GM12892 (cell line): ENCODE data around the gene RNF125. TPM values are rescaled to one million over a fixed set of nuclear protein-coding genes. Genes with fewer than 3 reads are reported as not detected.

Source experiments
- DNase-seq: peaks from one replicate; pipeline ENCODE4 v3.0.0; 2011; ENCODE audit not compliant: insufficient read length
- FAIRE-seq: peaks from 2 replicates; lab custom pipeline; 2011; peaks lifted over from hg19 to GRCh38; lab: Jason Lieb, UNC
- POLR2A ChIP-seq: IDR thresholded peaks from 2 replicates; pipeline ENCODE4 v1.6.1; 2011; ENCODE audit warnings: low read depth, low read length, control low read depth
- POLR2AphosphoS5 ChIP-seq: IDR thresholded peaks from 2 replicates; pipeline ENCODE4 v1.6.1; 2011; ENCODE audit warnings: low read depth, low read length, control low read depth
- TAF1 ChIP-seq: IDR thresholded peaks from 2 replicates; pipeline ENCODE4 v1.6.1; 2011; ENCODE audit warnings: low read depth, mild to moderate bottlenecking, control low read depth, low read length, borderline replicate concordance
- polyA plus RNA-seq: library from polyadenylated mRNA; unstranded; fragments of >200 nt; gene quantifications from one replicate; pipeline ENCODE4 v1.2.1, GENCODE V29; 2012; ENCODE audit warnings: missing spikeins, inconsistent platforms; ENCODE audit not compliant: missing spikeins

RNF125 gene
- 1.9 TPM for polyA plus RNA-seq

DNA sequence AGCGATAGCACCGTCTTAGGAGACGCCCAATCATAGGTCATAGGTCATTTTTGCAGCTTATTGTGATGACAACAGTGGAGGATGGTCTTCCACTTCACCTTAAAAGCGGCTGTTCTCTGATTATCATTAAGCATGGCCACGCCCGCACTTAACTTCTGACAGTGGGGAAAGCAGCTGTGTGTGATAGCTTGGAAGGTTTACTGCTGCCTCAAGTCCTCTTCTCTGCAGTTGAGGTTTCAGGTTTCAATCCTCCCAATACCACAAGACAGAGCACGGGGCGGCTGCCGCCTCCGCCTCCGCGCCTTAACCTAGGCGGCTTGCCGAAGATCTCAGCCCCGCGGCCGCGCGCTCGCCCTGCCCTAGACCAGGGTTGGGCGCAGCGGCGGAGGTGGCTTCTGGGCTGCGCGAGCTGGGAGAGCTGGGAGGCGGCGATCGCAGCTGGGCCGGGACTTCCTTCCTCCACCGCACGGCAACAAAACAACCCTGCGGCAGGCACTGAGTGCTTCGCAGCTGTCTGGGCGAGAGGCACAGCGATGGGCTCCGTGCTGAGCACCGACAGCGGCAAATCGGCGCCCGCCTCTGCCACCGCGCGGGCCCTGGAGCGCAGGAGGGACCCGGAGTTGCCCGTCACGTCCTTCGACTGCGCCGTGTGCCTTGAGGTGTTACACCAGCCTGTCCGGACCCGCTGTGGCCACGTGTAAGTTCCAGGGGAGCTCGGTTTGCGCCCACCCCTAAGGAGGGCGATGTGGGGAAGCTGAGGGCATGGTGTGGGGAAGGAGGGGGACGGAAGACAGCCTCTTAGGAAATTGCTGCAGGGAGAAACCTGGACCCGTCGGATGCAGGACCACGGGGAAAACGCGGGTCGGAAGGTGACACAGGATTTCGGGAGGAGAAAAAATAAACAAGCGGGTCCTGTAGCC lies at the start of gene RNF125:
RNF125 (plus strand) TSS at position 495 of the 920 bp plus-strand sequence; CDS start at position 534, 39 bp downstream.
- DNase-seq: peak; percentile 86
- TF ChIP-seq TAF1: peak; percentile 53; the same call in 1 of the 2 replicates
- peak; percentile 59; the same call in 1 of the 2 replicates for TF ChIP-seq POLR2AphosphoS5
- TF ChIP-seq POLR2A: peak; percentile 66
- FAIRE-seq: peak; percentile 96

DNA sequence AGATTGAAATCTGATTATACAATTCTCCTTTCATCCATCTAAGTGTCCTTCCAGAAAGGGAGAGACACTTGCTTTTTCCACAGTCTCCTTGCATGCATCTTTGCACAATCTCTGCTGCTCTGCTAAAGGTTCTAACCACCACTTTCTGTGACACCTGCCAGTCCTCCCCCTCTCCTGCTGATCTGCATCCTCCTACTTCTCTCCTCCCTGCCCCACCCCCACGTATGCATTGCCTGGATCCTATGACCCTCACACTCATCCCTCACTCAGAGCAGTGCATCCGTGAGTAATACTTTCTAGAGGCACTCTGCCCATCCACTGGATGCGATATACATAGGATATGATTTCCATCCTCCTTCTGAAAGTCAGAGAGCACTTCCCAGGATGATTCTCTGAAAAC lies 48.0 kb upstream of the RNF125 start:
- FAIRE-seq: no peak
- no peak for TF ChIP-seq POLR2AphosphoS5
- no peak for TF ChIP-seq TAF1
- no peak for TF ChIP-seq POLR2A
- no peak for DNase-seq

DNA sequence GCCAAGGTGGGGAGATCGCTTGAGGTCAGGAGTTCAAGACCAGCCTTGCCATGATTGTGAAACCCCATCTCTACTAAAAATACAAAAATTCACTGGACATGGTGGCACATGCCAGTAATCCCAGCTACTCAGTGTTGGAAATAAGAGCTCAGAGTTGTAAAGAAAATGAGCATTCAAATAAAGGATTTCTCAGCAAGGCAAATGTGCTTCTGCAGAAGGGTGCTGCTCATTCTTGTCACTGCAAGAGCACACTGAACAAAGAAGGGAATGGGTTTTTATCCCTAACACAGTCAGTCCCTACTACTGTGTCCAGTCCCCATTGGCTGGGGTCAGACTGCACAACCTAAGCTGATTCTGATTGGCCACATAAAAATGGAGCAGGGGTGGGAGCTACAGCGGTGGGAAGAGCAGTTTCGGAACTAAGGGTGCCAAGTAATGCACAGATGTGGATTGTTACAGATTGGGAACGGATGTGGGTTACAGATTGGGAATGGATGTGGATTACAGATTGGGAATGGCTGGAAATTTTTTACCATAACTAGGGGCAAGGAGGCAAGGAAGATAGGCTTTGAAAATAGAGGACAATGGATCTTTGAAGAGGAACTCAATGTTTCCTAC lies 44.6 kb upstream of the RNF125 start:
- no peak for TF ChIP-seq POLR2A
- TF ChIP-seq POLR2AphosphoS5: no peak
- no peak for TF ChIP-seq TAF1
- no peak for FAIRE-seq
- no peak for DNase-seq

DNA sequence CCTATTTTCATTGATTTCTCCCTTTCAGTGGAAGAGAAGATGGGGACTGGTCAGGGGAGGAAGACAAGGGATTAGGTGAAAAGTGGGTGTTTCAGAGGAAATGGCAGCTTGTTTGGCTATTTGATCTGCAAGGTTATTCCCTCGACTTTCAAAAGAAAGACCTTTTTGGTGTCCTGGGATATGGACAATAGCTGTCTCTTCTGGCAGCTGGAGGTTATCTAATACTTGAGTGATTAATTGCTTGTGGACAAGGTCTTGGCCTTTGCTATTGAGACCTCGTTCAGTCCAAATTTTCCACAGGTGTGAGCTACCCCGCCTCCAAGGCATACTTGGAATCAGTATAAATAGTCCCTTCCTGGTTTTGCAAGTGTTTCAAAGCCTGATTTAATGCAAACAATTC lies 42.4 kb upstream of the RNF125 start:
- DNase-seq (no peak), FAIRE-seq (no peak)
- TF ChIP-seq TAF1 (no peak), POLR2A (no peak), POLR2AphosphoS5 (no peak)

DNA sequence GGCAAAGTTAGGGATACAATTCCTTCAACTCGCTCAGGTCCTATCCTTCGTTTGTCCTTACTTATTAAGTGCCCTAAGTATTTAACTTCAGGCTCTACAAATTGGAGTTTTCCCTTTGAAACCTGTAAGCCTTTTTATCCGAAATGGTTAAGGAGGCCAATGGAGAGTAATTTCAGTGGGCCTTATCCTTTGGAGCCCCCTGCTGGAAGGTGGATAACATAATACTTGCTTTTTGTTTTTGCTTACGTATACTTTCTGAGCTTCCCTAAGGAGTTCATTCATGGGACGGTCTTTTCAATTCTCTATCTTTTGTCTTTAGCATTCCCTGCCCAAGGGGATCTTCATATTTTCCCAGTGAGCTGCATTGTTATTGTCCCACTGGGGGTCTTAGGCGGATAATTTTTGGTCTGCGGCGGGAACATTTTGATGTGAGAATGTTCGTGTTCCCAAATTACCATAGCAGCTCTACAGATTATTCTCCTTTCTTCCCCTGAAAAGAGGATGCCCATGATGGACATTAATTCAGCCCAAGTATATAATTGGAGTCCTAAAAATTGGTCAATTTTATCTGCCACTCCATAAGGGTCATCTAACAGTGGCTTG lies 41.3 kb upstream of the RNF125 start:
- DNase-seq: no peak
- TF ChIP-seq TAF1 (no peak), POLR2AphosphoS5 (no peak)
- FAIRE-seq: no peak

DNA sequence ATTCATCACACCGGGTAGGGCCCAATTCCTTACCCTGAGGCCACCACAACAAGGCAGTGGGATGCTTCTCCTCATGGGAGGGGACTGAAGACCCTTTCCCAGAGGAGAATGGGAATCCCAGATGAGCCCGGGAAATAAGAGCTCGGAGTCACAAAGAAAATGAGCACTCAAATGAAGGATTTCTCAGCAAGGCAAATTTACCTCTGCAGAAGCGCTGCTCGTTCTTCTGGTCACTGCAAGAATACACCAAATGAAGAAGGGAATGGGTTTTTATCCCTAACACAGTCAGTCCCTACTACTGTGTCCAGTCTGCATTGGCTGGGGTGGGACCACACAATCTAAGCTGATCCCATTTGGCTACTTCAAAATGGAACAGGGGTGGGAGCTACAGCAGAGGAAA lies 40.0 kb upstream of the RNF125 start:
- DNase-seq (no peak), FAIRE-seq (no peak)
- TF ChIP-seq POLR2A: no peak
- no peak for TF ChIP-seq TAF1
- TF ChIP-seq POLR2AphosphoS5: no peak

DNA sequence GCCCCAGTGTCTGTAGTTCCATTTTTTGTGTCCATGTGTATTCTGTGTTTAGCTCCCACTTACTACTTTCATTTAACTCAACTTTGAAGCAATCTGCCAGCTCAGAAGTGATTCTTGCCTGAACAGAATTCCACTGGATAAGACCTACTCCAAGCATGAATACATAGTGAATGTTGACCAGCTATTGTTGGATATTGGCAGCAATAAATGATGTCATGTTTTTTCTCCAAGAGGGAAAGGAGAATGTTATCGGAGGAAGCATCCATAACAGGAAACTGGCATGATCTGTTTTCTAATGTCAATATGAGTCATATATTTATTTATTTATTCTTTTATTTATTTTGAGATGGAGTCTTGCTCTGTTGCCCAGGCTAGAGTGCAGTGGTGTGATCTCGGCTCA lies 38.9 kb upstream of the RNF125 start:
- no peak for TF ChIP-seq POLR2A
- TF ChIP-seq POLR2AphosphoS5: no peak
- TF ChIP-seq TAF1: no peak
- no peak for DNase-seq
- FAIRE-seq: no peak

DNA sequence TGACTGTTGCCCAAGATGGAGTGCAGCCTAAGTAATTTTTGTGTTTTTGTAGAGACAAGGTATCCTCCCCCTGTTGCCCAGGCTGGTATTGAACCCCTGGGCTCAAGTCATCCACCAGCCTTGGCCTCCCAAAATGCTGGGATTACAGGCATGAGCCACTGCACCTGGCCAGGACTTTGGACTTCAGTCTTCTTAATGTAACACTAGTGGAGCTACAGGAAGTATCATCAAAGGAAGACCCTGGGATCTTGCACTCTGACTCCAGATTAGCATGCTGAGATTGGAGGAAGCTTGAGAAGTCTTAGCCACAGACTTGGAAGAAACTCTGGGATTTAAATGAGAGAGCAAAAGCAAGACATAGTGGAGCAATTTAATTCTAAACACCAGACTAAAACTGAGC lies 37.8 kb upstream of the RNF125 start:
- no peak for FAIRE-seq
- TF ChIP-seq TAF1: no peak
- TF ChIP-seq POLR2A: no peak
- TF ChIP-seq POLR2AphosphoS5: no peak
- no peak for DNase-seq

DNA sequence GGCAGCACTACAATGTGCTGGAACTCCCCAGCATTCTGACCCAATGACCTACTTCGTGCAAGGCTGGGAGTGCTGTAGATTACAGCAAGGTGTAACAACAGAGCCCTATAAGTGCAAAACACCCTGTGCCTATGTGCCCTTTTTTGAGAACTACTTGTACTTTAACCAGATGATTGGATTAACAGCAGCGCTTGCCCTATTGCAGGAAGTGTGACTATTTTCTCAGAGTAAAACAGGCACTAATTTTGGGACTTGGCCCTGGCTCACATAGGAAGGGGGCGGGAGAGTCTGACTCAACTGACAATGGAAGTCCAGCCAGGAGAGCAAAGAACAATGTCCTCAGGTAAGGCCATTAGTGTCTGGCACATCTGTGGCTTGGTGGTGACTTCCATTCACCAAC lies 35.6 kb upstream of the RNF125 start:
- FAIRE-seq (no peak), DNase-seq (no peak)
- TF ChIP-seq TAF1 (no peak), POLR2AphosphoS5 (no peak), POLR2A (no peak)

DNA sequence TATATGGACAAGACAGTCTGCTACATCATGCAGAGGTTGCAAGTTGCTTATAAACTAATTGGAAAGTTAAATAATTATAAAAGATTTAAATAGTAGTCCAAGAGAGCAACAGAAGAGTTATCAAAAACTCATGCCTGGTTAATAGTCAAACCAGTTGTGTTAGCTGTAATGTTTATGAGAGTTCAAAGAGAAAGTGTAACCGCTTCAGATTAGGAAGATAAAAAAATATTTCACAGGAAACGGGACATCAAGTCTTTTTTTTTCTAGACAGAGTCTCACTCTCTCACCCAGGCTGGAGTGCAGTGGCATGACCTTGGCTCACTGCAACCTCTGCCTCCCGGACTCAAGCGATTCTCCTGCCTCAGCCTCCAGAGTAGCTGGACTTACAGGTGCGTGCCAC lies 34.6 kb upstream of the RNF125 start:
- TF ChIP-seq TAF1 (no peak), POLR2AphosphoS5 (no peak), POLR2A (no peak)

DNA sequence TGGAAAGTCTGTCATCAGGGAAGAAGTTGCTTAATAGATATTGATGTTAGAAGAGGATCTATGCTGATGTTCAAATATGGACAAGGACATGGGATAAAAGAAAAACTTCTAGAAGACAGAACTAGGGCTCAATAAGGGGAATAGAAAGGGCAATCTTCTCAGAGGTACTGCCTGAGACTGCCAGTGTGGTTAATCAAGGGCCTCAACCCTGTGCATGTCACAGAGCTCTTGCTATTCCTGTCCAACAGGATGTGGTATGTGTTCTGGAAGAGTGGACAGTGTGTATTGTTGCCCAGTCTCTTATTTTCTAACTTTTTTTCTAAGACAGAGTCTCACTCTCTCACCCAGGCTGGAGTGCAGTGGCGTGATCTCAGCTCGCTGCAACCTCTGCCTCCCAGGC lies 27.8 kb upstream of the RNF125 start:
- DNase-seq: no peak
- TF ChIP-seq TAF1 (no peak), POLR2AphosphoS5 (no peak), POLR2A (no peak)
- FAIRE-seq: no peak

More for the DNA sequence above, 34.6 kb upstream of the RNF125 start:
- FAIRE-seq: no peak
- DNase-seq: no peak
